ENCODE measurements around the gene GAL. TPM values are rescaled to one million over a fixed set of nuclear protein-coding genes. Genes with fewer than 3 reads are reported as not detected.

GAL gene
- total RNA-seq, 1 experiment from 2014 or later, result 65.2 TPM

DNA sequence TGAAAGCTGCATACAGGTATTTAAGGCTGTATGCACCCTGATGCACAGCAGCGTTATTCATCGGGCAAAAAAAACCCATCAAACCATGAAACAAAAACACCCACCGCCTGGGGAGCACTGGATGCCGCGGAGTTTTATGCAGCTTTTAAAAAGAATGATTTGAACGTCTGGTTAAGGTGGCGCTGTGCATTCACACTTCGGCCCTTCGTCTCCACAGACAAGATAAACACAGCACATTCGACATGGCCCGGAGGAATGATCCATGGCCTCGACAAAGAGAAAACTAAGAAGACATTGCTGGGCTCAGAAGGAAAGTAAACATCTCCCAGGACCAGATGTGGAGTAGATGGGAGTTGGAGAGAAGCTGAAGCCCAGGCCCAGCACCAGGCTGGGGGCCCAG lies 40.8 kb upstream of the GAL start:
- Histone ChIP-seq H3K9ac (ENCODE audit: extremely low read depth, insufficient read length, low read length) (no peak overlapping the region), H3K23me2 (ENCODE audit: insufficient read length, low read depth, low read length, poor library complexity, severe bottlenecking) (no peaks in the 10 kb centered on the region), H2BK120ac (ENCODE audit: low read depth, low read length, poor library complexity, severe bottlenecking) (no peak overlapping the region), H3K79me2 (ENCODE audit: insufficient read depth, low read length) (no peaks in the 10 kb centered on the region), H3K14ac (ENCODE audit: insufficient read depth, low read length) (no peak overlapping the region), H3K27ac (ENCODE audit: insufficient read length, low read depth, low read length) (no peak overlapping the region), H4K20me1 (ENCODE audit: control insufficient read depth, insufficient read depth, insufficient read length) (no peaks in the 10 kb centered on the region), H4K91ac (ENCODE audit: insufficient read length, low read depth, low read length) (no peak overlapping the region), H3K23ac (ENCODE audit: insufficient read length, low read depth, low read length) (no peak overlapping the region), H2BK12ac (ENCODE audit: insufficient read length, low read depth, low read length) (no peak overlapping the region), H3K56ac (ENCODE audit: insufficient read length, low read depth, low read length) (no peak overlapping the region), H3T11ph (ENCODE audit: low read length) (no peak overlapping the region), H3K4me1 (ENCODE audit: insufficient read depth, low read length) (no peaks in the 10 kb centered on the region), H2BK15ac (ENCODE audit: low read depth, low read length) (no peak overlapping the region), H2BK20ac (ENCODE audit: low read depth, low read length, poor library complexity, severe bottlenecking) (no peak overlapping the region), H3K18ac (ENCODE audit: insufficient read length, low read depth, low read length) (no peak overlapping the region), H3K4ac (ENCODE audit: low read depth, low read length) (no peak overlapping the region), H2AK5ac (ENCODE audit: insufficient read length, low read length) (no peak overlapping the region), H3K79me1 (ENCODE audit: insufficient read depth, low read depth, low read length, poor library complexity, severe bottlenecking) (no peaks in the 10 kb centered on the region), H2AFZ (ENCODE audit: low read length) (no peak overlapping the region), H3K27me3 (ENCODE audit: insufficient read depth, low read length) (no peaks in the 10 kb centered on the region), H2BK5ac (ENCODE audit: insufficient read length, low read length) (no peak overlapping the region), H3K4me2 (ENCODE audit: insufficient read depth, insufficient read length, low read length) (no peak overlapping the region), H3K9me3 (ENCODE audit: control insufficient read depth, low read depth, low read length) (peaks cover 8% of the 10 kb centered on the region), H4K8ac (replicated peaks; ENCODE audit: insufficient read length, low read depth, low read length) (no peak overlapping the region), H4K5ac (ENCODE audit: insufficient read length, low read depth, low read length) (no peak overlapping the region)
- DNase-seq, result no peak
- Mint-ChIP-seq H3K4me3 (no peak overlapping the region), H3K27ac (no peak overlapping the region), H3K4me1 (peaks cover 9 to 14% of the 10 kb centered on the region in 2 experiments), H3K9me3 (peaks cover 20 to 22% of the 10 kb centered on the region in 2 experiments), H3K36me3 (ENCODE audit: insufficient read depth in 1 of 3, low read depth in 3 of 3) (peaks cover 0 to 11% (median 0%) of the 10 kb centered on the region in 3 experiments; a peak in 4 of 7 replicates), H3K27me3 (ENCODE audit: low read depth) (peaks cover 5% of the 10 kb centered on the region)
- TF ChIP-seq, protein P1, sequence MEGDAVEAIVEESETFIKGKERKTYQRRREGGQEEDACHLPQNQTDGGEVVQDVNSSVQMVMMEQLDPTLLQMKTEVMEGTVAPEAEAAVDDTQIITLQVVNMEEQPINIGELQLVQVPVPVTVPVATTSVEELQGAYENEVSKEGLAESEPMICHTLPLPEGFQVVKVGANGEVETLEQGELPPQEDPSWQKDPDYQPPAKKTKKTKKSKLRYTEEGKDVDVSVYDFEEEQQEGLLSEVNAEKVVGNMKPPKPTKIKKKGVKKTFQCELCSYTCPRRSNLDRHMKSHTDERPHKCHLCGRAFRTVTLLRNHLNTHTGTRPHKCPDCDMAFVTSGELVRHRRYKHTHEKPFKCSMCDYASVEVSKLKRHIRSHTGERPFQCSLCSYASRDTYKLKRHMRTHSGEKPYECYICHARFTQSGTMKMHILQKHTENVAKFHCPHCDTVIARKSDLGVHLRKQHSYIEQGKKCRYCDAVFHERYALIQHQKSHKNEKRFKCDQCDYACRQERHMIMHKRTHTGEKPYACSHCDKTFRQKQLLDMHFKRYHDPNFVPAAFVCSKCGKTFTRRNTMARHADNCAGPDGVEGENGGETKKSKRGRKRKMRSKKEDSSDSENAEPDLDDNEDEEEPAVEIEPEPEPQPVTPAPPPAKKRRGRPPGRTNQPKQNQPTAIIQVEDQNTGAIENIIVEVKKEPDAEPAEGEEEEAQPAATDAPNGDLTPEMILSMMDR (conservative IDR thresholded peaks at IDR 0.05), result no peak
- no CpG with 5 or more reads among the region's 12 CpGs for WGBS (ENCODE audit: extremely low coverage, insufficient read length, low lambda C conversion rate)
